A673 (cell line): ENCODE measurements around the gene IL18R1. TPM values are rescaled to one million over a fixed set of nuclear protein-coding genes. Genes with fewer than 3 reads are reported as not detected.

Experiments
- BruUV-seq: library from RNA; stranded (reverse); fragments of 400-500 nt; replicated peaks from 2 replicates; lab custom pipeline; 2021; lab: Mats Ljungman, UMichigan
- CTCF ChIA-PET: fragments of 300-600 bp; sonication (Branson Sonifier 250); formaldehyde crosslinking; loops from one replicate; lab custom pipeline; 2022; ENCODE audit warnings: antibody characterized with exemption; lab: Charles Lee
- POLR2A ChIA-PET: fragments of 300-600 bp; sonication (Branson Sonifier 250); formaldehyde crosslinking; loops from one replicate; lab custom pipeline; 2022; ENCODE audit warnings: antibody characterized with exemption; ENCODE audit not compliant: low non-redundant PET; lab: Charles Lee
- DNase-seq: peaks from one replicate; pipeline ENCODE4 v3.0.0-alpha.2; 2015; ENCODE audit warnings: low spot score
- H3K27ac ChIP-seq: fragments of 200-600 bp; sonication (generic); 2 replicates; pipeline ENCODE4 v1.5.1; 2016; ENCODE audit warnings: mixed run types, low read depth, mild to moderate bottlenecking, mixed read lengths, antibody characterized with exemption, low read length; ENCODE audit not compliant: poor library complexity, severe bottlenecking
- H3K27me3 ChIP-seq: fragments of 200-600 bp; sonication (generic); replicated peaks from 2 replicates; pipeline ENCODE4 v1.6.1; 2017; ENCODE audit warnings: mixed run types, low read depth, mild to moderate bottlenecking, mixed read lengths, antibody characterized with exemption, low read length; ENCODE audit not compliant: insufficient read depth, poor library complexity
- H3K36me3 ChIP-seq: fragments of 200-600 bp; sonication (generic); 2 replicates; pipeline ENCODE4 v1.6.1; 2016; ENCODE audit warnings: mixed run types, mild to moderate bottlenecking, mixed read lengths, antibody characterized with exemption, low read length; ENCODE audit not compliant: insufficient read depth, poor library complexity, severe bottlenecking
- H3K4me1 ChIP-seq: fragments of 200-600 bp; sonication (generic); 2 replicates; pipeline ENCODE4 v1.6.1; 2017; ENCODE audit warnings: mixed run types, mild to moderate bottlenecking, mixed read lengths, antibody characterized with exemption, low read length; ENCODE audit not compliant: insufficient read depth, poor library complexity, severe bottlenecking
- H3K4me3 ChIP-seq: fragments of 200-600 bp; sonication (generic); 2 replicates; pipeline ENCODE4 v1.5.1; 2016; ENCODE audit warnings: low read depth, mixed run types, mild to moderate bottlenecking, mixed read lengths, low read length; ENCODE audit not compliant: poor library complexity, severe bottlenecking
- H3K9me3 ChIP-seq: fragments of 200-600 bp; sonication (generic); 2 replicates; pipeline ENCODE4 v1.6.1; 2016; ENCODE audit warnings: mixed run types, low read depth, mild to moderate bottlenecking, mixed read lengths, antibody characterized with exemption, low read length; ENCODE audit not compliant: poor library complexity, severe bottlenecking
- CTCF ChIP-seq: fragments of 300-800, 200-600 bp; sonication (generic); conservative IDR thresholded peaks from 2 replicates; pipeline ENCODE4 v1.5.1; 2017; ENCODE audit warnings: low read depth, mild to moderate bottlenecking, antibody characterized with exemption, low read length, moderate library complexity, mixed read lengths
- EZH2 ChIP-seq: fragments of 200-600 bp; sonication (generic); IDR thresholded peaks from 2 replicates; pipeline ENCODE4 v1.6.1; 2017; ENCODE audit warnings: borderline replicate concordance, low read depth, mild to moderate bottlenecking, mixed read lengths, antibody characterized with exemption, low read length; ENCODE audit not compliant: poor library complexity, severe bottlenecking
- intact Hi-C: fragments of 100-400 bp; cut with micrococcal nuclease; formaldehyde crosslinking; loops from one replicate; pipeline ENCODE4 v1.10.0; 2022; ENCODE audit not compliant: unreplicated experiment
- total RNA-seq: library from RNA; stranded (reverse); gene quantifications from 2 replicates; pipeline ENCODE4 v1.2.3, GENCODE V29; 2021

Gene IL18R1
- total RNA-seq, 1 experiment from 2014 or later = not detected

- no peak overlapping the region for H3K27ac ChIP-seq
- peaks cover 37% of the 10 kb centered on the region for H3K27me3 ChIP-seq
- TF ChIP-seq EZH2 (no peak), CTCF (no peak)
- DNase-seq = no peak
- intact Hi-C loops = loop anchor here (10.0 kb wide), 1 partner anchor 332 kb away; no protein-coding TSS in a partner anchor
- H3K4me3 ChIP-seq = peak overlapping the region; percentile 47
- H3K36me3 ChIP-seq = no peaks in the 10 kb centered on the region
- POLR2A ChIA-PET = no interaction called here
- no peaks in the 10 kb centered on the region for H3K4me1 ChIP-seq
- BruUV-seq = no TSS peak
- CTCF ChIA-PET = no interaction called here
- H3K9me3 ChIP-seq = no peaks in the 10 kb centered on the region
These were observed 751 bp downstream of the IL18R1 start for GRCh38 chr2:102356381-102356712.

GRCh38 chr2:102356741-102357140 lies 1.1 kb downstream of the IL18R1 start:
- ChIA-PET CTCF (no interaction called here), POLR2A (no interaction called here)
- Histone ChIP-seq H3K27ac (no peak overlapping the region), H3K9me3 (no peaks in the 10 kb centered on the region), H3K36me3 (no peaks in the 10 kb centered on the region), H3K27me3 (peaks cover 37% of the 10 kb centered on the region), H3K4me1 (no peaks in the 10 kb centered on the region), H3K4me3 (no peak overlapping the region)
- no peak for DNase-seq
- intact Hi-C loops = loop anchor here (10.0 kb wide), 1 partner anchor 332 kb away; no protein-coding TSS in a partner anchor
- TF ChIP-seq EZH2 (no peak), CTCF (no peak)
- BruUV-seq = no TSS peak

DNA sequence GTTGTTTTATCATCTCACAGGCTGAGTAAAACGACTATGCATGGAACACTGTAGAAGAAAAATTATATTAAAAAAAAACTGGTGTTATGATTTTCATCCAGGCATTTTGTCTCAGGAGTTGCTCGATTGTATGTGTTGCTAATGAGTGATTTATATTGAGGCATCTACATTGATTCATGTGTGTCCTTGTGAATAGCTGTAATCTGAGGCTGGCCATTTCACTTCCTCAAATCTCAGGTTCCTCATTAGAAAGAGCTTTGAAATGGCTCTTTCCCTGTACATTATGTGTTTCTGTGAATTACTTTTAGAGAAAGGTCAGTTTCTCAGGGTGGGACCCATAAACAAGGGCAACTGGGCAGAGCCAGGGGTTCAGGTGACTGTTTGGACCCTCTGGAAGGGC lies 2.3 kb downstream of the IL18R1 start:
- intact Hi-C loops = loop anchor here (10.0 kb wide), 1 partner anchor 333 kb away; no protein-coding TSS in a partner anchor

More for the DNA sequence above, 2.3 kb downstream of the IL18R1 start:
- no peaks in the 10 kb centered on the region for H3K4me1 ChIP-seq
- ChIA-PET CTCF (no interaction called here), POLR2A (no interaction called here)
- no peaks in the 10 kb centered on the region for H3K36me3 ChIP-seq
- BruUV-seq = no TSS peak
- no peak overlapping the region for H3K27ac ChIP-seq
- DNase-seq = no peak
- H3K9me3 ChIP-seq = no peaks in the 10 kb centered on the region
- H3K4me3 ChIP-seq = no peak overlapping the region
- no peak for TF ChIP-seq CTCF
- no peak for TF ChIP-seq EZH2
- peaks cover 37% of the 10 kb centered on the region for H3K27me3 ChIP-seq
